HG03457 (cell line): ENCODE results near the gene KCNQ1.

ENCODE experiments used
- ATAC-seq: cut with Tn5 transposase; IDR thresholded peaks from one replicate; pipeline ENCODE4 v1.9.1; 2021; ENCODE audit warnings: moderate number of reproducible peaks; ENCODE audit not compliant: unreplicated experiment

KCNQ1 gene

DNA sequence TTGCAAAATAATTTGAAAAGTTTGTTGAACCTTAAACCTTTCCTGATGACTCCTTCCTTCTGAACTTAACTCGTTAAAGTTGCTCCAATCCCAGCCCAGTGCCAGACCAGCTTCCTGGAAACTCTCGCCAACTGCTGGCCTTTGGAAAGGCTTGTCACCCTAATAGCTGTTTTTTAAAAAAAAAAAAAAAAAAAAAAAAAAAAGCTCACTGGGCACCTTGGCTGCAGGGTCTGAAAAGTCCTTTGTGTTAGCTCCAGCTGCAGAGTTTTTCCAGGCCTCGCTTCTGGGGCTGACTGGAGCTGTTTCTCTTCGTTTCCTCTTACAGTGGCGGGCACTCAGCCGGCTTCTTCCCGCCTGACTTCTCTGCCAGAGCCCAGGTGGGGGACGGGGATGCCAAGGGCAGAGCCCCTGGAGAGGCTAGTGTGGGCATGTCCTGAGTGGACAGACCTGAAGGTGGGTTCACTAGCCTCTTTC lies 229.9 kb downstream of the KCNQ1 start:
- no peak for ATAC-seq

DNA sequence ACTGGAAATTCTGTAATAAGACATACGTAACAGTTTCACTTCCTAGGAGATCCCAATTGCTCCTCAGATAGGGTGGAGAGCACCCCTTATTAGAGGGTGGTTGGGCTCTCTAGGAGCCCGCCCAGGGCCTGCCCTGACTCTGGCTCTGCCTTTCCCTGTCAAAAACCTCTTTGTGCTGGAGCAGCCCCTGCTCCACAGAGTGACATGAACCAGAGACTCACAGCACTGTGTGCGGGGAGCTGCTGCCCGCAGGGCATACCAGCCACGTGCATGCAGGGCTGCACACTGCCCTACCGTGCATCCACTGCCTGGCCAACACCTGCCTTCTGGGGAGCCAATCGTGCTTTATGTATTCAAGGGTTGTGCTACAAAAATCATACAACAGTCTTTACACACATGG lies 230.7 kb downstream of the KCNQ1 start:
- ATAC-seq, result no peak

DNA sequence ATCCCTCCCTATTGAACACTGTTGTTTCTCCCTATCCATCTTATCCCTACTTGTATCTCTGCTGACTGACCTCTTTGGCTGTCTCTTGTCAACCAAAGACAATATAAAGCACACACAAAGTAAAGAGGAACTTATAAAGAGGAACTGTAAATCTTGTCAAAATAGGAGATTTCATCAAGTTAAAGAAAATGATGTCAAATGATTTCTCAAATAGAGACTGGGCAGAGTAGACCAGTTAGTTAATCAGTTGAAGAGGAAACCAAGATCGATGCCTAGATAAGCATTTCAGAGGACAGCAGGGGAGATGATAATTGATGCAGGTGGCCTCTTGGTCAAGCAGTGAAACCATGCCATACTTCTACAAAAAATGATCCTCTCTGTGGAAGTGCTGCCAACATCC lies 232.3 kb downstream of the KCNQ1 start:
- ATAC-seq, result peak; percentile 57

DNA sequence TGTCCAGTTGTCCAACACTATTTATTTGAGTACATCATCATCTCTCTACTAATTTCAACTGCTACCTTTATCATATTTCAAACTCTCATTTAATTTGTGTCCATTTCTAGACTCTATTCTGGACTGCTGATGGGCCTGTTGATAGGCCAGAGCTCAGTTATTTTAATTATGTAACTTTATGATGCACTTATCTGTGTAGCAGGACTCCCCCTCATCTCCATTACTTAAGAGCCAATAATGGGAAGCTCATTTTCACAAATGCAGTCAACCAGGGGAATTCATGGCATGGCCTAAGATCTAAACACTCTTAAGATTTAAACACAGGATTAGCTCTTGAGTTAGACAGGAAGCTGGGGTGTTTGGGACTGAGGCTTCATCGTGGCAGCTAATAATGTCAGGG lies 233.6 kb downstream of the KCNQ1 start:
- ATAC-seq, result no peak

DNA sequence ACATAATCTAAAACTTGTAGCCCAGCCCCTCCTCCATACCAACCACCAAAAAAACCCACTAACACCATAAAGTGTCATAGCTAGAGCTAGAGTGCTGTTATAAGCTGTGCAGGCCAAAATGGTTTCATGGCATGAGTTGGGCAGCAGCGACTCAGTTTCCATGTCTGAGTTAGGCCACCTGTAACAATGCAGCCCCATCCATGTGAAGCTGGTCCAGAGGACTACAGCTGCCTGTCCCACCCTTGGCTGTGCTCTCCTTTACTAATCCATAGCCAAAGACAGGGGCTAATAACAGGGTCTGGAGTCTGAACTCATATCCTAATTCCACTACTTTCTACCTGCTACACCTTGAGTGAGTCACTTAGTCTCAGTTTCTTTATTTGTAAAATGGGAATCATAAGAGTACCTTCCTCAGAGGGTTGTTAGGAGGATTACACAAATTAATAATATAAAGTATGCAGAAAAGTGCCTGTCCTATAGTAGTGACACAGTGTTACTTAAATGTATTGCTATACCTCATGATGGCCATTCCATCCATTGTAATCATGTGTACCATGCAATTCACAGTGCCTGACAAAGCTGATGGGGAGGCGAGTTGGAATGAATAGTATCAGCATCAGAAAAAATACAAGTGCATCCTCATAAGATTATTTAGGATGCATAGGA lies 234.3 kb downstream of the KCNQ1 start:
- no peak for ATAC-seq

DNA sequence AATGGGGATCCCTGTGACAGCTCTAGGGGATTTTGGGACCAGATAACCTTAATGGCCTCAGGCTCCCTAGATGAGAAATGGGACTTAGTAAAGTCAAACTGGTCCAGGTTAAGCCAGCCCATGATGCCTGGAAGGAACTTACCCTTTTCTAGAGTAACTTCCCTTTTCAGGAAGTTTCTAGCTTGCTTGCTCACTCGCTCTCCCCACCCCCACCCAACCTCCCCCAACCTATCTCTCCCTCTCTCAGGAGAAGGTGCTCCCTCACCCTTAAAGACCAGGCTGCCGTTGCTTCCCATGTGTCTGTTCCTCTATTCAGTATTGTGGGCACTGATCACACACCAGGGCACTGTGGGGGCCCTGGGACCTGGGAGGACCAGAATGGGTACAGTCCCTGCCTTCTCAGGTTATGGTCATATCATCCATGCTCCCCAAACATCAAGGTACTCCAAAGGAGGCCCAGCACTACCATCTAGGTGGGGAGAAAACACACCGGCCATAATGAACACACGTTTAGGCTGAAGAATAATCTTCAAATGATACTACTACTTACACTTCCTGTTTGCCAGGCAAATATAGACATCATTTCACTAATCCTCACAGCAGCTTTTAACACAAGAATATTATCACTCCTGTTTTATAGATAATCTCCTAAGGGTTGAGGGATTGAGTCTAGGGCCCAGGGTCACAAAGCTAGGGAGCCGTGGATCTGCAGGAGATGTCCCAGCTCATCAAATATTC lies 236.8 kb downstream of the KCNQ1 start:
- no peak for ATAC-seq

DNA sequence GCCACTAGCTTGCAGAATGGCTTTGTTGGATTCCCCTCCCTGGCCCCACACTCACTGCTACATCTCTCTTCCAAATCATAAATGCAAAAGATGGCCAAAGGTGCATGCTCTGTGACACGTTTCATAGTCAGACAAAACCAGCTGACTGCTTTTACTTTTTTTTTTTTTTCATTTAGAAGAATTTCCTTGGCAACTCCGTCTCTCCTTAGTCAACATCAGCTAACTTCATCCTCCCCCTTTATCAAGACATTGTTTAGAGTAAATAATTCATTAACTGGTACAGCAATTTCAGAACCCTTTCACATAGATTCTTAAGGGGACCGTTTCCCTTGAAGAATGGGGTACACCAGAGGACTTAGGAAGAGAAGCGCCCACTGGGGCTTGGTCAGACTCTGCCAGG lies 239.0 kb downstream of the KCNQ1 start:
- ATAC-seq, result no peak

- no peak for ATAC-seq
Observed at GRCh38 chr11:2684581-2684980, 239.8 kb downstream of the KCNQ1 start.

DNA sequence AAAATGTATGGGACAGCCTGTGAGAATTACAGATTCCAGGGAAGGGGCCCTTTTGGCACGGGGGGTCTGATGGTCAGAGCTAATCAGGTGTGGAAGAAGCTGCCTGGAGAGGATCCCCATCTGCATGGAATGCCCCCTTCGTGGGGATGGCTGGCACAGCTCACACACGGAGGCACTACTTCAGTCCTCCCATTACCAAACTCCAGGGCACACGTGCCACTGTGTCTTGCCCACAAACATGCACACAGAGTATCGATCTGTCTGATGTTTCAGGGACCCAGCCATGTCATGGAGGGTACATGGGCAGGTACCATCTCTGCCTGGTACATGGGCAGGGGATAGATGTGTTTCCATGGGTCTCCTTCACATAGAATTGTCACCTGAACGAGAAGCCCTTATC lies 240.2 kb downstream of the KCNQ1 start:
- no peak for ATAC-seq

- ATAC-seq, result no peak
Observed at GRCh38 chr11:2685566-2686359, 241.0 kb downstream of the KCNQ1 start.

GRCh38 chr11:2686360-2687222 lies 241.8 kb downstream of the KCNQ1 start:
- ATAC-seq, result no peak

DNA sequence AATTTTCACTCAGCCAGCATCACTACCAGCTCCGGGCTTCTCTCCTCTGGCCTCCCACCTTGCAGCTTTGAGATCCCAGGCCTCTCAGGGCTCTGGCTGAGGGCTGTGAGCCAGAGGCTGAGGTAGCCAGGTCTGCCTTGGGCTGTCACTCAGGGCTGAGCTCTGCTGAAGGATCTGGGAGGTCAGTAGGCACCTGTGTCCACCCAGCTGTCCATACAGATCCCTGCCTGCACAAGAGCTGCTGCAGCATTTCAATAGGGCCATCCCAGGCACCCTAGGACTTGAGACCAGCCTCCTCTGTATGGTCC lies 242.4 kb downstream of the KCNQ1 start:
- ATAC-seq, result no peak

DNA sequence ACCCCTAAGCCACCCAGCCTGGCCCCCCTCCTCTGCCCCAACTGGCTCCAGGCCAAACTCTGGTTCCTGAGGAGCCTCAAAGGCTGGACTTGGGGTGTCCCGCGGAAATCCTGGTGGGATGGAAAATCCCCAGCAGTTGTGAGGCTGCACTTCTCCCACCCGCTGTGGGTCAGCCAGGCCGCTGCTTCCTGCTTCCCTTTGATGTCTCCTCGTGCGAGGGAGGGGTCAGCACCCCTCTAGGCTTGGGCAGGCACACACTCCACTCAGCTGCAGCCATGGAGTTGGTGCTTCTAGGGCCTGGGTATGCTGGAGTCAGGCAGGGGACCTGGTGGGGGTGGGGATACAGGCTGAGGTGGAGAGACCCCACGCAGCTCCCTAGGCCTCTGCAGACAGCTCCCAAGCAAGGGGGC lies 243.0 kb downstream of the KCNQ1 start:
- ATAC-seq, result no peak

- ATAC-seq, result no peak
Observed at GRCh38 chr11:2688381-2689231, 243.8 kb downstream of the KCNQ1 start.

GRCh38 chr11:2689651-2690575 lies 245.1 kb downstream of the KCNQ1 start:
- no peak for ATAC-seq

GRCh38 chr11:2690596-2691354 lies 246.0 kb downstream of the KCNQ1 start:
- ATAC-seq, result no peak

DNA sequence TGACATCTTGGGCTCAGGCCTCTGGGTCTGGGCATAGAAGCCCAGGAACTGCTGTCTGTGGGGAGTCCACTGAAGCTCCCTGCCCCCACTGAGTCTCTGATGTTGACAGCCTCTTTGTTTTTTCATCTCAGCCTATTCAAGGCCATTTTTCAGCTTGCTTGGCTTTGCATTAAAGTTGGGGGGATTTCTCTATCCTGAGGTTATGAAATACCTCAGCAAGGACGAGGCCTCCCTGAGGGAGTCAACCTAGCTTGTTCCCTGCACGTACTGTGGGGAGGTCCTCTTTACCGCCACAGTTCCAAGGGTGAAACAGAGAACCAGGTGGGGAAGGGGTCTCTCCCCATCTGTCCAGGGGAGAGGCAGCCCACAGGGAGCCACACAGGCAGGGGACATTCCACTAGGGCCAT lies 246.6 kb downstream of the KCNQ1 start:
- ATAC-seq, result no peak
